SK-N-SH treated with all-trans-retinoic acid at 6 μM for 48 hours (cell line): ENCODE data around the gene DNAH1.

Source experiments
- ARNTL ChIP-seq: fragments of 450-650 bp; formaldehyde crosslinking; IDR thresholded peaks from 2 replicates; pipeline ENCODE4 v1.5.0; 2020; ENCODE audit warnings: low read depth, mild to moderate bottlenecking, moderate library complexity, borderline replicate concordance
- OSR1 ChIP-seq: fragments of 250-450 bp; sonication (Bioruptor Pico); IDR thresholded peaks from 2 replicates; pipeline ENCODE4 v1.8.0; 2022; ENCODE audit warnings: moderate library complexity, mild to moderate bottlenecking, inconsistent platforms
- RARB ChIP-seq: fragments of 250-450 bp; sonication (Bioruptor Pico); IDR thresholded peaks from 2 replicates; pipeline ENCODE4 v1.8.0; 2021; ENCODE audit warnings: mild to moderate bottlenecking, moderate library complexity
- SNAI2 ChIP-seq: fragments of 250-450 bp; sonication (Bioruptor Pico); IDR thresholded peaks from 2 replicates; pipeline ENCODE4 v1.5.0; 2020; ENCODE audit warnings: mild to moderate bottlenecking, moderate library complexity
- TOX ChIP-seq: fragments of 250-450 bp; sonication (Bioruptor Pico); IDR thresholded peaks from 2 replicates; pipeline ENCODE4 v1.8.0; 2021; ENCODE audit warnings: mild to moderate bottlenecking, moderate library complexity, borderline replicate concordance
- ZFP3 ChIP-seq: fragments of 250-450 bp; sonication (Bioruptor Pico); IDR thresholded peaks from 2 replicates; pipeline ENCODE4 v1.5.0; 2020; ENCODE audit warnings: mild to moderate bottlenecking, moderate library complexity
- TF ChIP-seq, protein P1 (sequence below): fragments of 250-450 bp; sonication (Bioruptor Pico); IDR thresholded peaks from 2 replicates; pipeline ENCODE4 v1.5.0; 2020; ENCODE audit warnings: mild to moderate bottlenecking, moderate library complexity
- TF ChIP-seq, protein P2 (sequence below): fragments of 250-450 bp; sonication (Bioruptor Pico); IDR thresholded peaks from 2 replicates; pipeline ENCODE4 v1.5.1; 2020; ENCODE audit warnings: low read depth, mild to moderate bottlenecking, moderate library complexity
- TF ChIP-seq, protein P3 (sequence below): fragments of 250-450 bp; sonication (Bioruptor Pico); IDR thresholded peaks from 2 replicates; pipeline ENCODE4 v1.8.0; 2021; ENCODE audit warnings: low read depth, mild to moderate bottlenecking, moderate library complexity, borderline replicate concordance
- TF ChIP-seq, protein P4 (sequence below): fragments of 250-450 bp; sonication (Bioruptor Pico); IDR thresholded peaks from 2 replicates; pipeline ENCODE4 v1.8.0; 2020; ENCODE audit warnings: mild to moderate bottlenecking, moderate library complexity, borderline replicate concordance

DNA sequence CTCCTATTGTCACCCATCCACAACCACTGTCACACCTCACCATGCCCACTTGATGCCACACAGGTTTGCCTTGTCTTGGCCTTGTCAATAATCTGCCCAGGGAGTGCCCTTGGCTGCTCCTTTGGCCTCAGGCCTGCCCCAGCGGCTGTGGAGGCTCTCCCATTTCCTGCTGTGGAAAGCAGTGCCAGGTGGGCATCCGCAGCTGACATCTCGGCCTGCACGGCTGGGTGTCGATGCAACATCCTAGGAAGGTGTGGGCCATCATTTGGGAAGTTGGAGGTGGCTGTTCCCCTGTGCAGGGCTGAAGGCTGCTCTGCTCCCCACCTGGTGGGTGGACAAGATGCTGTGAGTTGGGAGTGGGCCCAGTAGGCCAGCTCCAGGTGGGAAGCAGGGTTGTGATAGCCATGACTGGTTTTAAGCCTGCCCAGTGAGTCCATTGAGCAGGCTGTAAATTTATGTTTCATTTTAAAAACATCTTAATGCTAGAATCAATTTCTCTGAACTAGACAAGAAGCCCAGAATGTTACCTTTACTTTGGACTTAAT lies 12.5 kb downstream of the DNAH1 start:
- TF ChIP-seq RARB (CRISPR knock-in tag) (no peak), TOX (CRISPR knock-in tag) (no peak), ZFP3 (CRISPR knock-in tag) (no peak), SNAI2 (CRISPR knock-in tag) (no peak), ARNTL (CRISPR knock-in tag) (no peak), OSR1 (no peak)
- TF ChIP-seq, protein P1, sequence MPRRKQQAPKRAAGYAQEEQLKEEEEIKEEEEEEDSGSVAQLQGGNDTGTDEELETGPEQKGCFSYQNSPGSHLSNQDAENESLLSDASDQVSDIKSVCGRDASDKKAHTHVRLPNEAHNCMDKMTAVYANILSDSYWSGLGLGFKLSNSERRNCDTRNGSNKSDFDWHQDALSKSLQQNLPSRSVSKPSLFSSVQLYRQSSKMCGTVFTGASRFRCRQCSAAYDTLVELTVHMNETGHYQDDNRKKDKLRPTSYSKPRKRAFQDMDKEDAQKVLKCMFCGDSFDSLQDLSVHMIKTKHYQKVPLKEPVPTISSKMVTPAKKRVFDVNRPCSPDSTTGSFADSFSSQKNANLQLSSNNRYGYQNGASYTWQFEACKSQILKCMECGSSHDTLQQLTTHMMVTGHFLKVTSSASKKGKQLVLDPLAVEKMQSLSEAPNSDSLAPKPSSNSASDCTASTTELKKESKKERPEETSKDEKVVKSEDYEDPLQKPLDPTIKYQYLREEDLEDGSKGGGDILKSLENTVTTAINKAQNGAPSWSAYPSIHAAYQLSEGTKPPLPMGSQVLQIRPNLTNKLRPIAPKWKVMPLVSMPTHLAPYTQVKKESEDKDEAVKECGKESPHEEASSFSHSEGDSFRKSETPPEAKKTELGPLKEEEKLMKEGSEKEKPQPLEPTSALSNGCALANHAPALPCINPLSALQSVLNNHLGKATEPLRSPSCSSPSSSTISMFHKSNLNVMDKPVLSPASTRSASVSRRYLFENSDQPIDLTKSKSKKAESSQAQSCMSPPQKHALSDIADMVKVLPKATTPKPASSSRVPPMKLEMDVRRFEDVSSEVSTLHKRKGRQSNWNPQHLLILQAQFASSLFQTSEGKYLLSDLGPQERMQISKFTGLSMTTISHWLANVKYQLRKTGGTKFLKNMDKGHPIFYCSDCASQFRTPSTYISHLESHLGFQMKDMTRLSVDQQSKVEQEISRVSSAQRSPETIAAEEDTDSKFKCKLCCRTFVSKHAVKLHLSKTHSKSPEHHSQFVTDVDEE: no peak
- TF ChIP-seq, protein P2, sequence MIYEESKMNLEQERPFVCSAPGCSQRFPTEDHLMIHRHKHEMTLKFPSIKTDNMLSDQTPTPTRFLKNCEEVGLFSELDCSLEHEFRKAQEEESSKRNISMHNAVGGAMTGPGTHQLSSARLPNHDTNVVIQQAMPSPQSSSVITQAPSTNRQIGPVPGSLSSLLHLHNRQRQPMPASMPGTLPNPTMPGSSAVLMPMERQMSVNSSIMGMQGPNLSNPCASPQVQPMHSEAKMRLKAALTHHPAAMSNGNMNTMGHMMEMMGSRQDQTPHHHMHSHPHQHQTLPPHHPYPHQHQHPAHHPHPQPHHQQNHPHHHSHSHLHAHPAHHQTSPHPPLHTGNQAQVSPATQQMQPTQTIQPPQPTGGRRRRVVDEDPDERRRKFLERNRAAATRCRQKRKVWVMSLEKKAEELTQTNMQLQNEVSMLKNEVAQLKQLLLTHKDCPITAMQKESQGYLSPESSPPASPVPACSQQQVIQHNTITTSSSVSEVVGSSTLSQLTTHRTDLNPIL (CRISPR knock-in tag): no peak
- TF ChIP-seq, protein P3, sequence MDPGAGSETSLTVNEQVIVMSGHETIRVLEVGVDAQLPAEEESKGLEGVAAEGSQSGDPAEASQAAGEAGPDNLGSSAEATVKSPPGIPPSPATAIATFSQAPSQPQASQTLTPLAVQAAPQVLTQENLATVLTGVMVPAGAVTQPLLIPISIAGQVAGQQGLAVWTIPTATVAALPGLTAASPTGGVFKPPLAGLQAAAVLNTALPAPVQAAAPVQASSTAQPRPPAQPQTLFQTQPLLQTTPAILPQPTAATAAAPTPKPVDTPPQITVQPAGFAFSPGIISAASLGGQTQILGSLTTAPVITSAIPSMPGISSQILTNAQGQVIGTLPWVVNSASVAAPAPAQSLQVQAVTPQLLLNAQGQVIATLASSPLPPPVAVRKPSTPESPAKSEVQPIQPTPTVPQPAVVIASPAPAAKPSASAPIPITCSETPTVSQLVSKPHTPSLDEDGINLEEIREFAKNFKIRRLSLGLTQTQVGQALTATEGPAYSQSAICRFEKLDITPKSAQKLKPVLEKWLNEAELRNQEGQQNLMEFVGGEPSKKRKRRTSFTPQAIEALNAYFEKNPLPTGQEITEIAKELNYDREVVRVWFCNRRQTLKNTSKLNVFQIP (CRISPR knock-in tag): no peak
- TF ChIP-seq, protein P4, sequence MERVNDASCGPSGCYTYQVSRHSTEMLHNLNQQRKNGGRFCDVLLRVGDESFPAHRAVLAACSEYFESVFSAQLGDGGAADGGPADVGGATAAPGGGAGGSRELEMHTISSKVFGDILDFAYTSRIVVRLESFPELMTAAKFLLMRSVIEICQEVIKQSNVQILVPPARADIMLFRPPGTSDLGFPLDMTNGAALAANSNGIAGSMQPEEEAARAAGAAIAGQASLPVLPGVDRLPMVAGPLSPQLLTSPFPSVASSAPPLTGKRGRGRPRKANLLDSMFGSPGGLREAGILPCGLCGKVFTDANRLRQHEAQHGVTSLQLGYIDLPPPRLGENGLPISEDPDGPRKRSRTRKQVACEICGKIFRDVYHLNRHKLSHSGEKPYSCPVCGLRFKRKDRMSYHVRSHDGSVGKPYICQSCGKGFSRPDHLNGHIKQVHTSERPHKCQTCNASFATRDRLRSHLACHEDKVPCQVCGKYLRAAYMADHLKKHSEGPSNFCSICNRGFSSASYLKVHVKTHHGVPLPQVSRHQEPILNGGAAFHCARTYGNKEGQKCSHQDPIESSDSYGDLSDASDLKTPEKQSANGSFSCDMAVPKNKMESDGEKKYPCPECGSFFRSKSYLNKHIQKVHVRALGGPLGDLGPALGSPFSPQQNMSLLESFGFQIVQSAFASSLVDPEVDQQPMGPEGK: no peak
